Adrenal gland (tissue), 5 donors: ENCODE data around the gene COQ2.

ENCODE experiments used
- CTCF ChIP-seq, 6 experiments: fragments of 450-650 bp in 4 of 6; fragments of 200-600 bp in 2 of 6; sonication (generic) in 1 of 6; IDR thresholded peaks; 1 replicate in 5 of 6; 2 replicates in 1 of 6; pipeline versions ENCODE4 v1.5.1 to v1.8.0; 2016 to 2021; ENCODE audit warnings: antibody characterized with exemption in 6 of 6, mild to moderate bottlenecking in 2 of 6, moderate library complexity in 1 of 6
- POLR2A ChIP-seq, 2 donors: fragments of 450-650 bp; IDR thresholded peaks; one replicate each; pipeline ENCODE4 v1.6.1; 2017; ENCODE audit warnings: antibody characterized with exemption in 2 of 2, mild to moderate bottlenecking in 2 of 2, moderate library complexity in 1 of 2
- donor health status: DM: no; HTN: no; CAD: no.

GRCh38 chr4:83320548-83320947, 36.0 kb upstream of the COQ2 start:
- TF ChIP-seq CTCF (IDR thresholded peaks at IDR 0.05) (no peak), POLR2A (IDR thresholded peaks at IDR 0.05) (no peak)
